Mucosa of rectum (tissue), 2 donors: Measurements from ENCODE around the gene SPAG17.
A peak's percentile ranks its signal among the peaks of the same experiment; 100 is the strongest.

Source experiments
- H3K27ac ChIP-seq, 2 donors: one replicate each; pipeline ENCODE4 v1.7.0; 2013; ENCODE audit warnings: inconsistent platforms in 2 of 2, low read depth in 2 of 2, low read length in 2 of 2
- H3K27me3 ChIP-seq, 2 donors: one replicate each; pipeline ENCODE4 v1.7.0; 2013; ENCODE audit warnings: low read length in 2 of 2; ENCODE audit not compliant: control insufficient read depth in 2 of 2, insufficient read depth in 2 of 2
- H3K36me3 ChIP-seq, 2 donors: one replicate each; pipeline ENCODE4 v1.7.0; 2013; ENCODE audit warnings: low read length in 2 of 2; ENCODE audit not compliant: control insufficient read depth in 2 of 2, insufficient read depth in 2 of 2
- H3K4me1 ChIP-seq, 2 donors: one replicate each; pipeline ENCODE4 v1.7.0; 2013; ENCODE audit warnings: low read length in 2 of 2, mild to moderate bottlenecking in 1 of 2; ENCODE audit not compliant: control insufficient read depth in 2 of 2, insufficient read depth in 2 of 2
- H3K4me3 ChIP-seq, 2 donors: one replicate each; pipeline ENCODE4 v1.7.0; 2013; ENCODE audit warnings: low read length in 2 of 2
- H3K9ac ChIP-seq, 2 donors: one replicate each; pipeline ENCODE4 v1.7.0; 2013; ENCODE audit warnings: low read length in 2 of 2, low read depth in 1 of 2, mild to moderate bottlenecking in 1 of 2
- H3K9me3 ChIP-seq, 2 donors: one replicate each; pipeline ENCODE4 v1.7.0; 2013; ENCODE audit warnings: low read length in 2 of 2; ENCODE audit not compliant: control insufficient read depth in 2 of 2
- donor health status: healthy.
- donor health status: Normal muscosa, but diverticular disease.

Gene SPAG17

GRCh38 chr1:118085365-118085764 is 99.7 kb downstream of the SPAG17 start:
- H3K9me3 ChIP-seq: no peaks in the 10 kb centered on the region

GRCh38 chr1:118084400-118084799 is 100.6 kb downstream of the SPAG17 start:
- Histone ChIP-seq H3K4me3 (no peak overlapping the region), H3K9me3 (no peaks in the 10 kb centered on the region), H3K9ac (no peak overlapping the region), H3K27me3 (no peaks in the 10 kb centered on the region), H3K4me1 (no peaks in the 10 kb centered on the region), H3K27ac (no peak overlapping the region), H3K36me3 (no peaks in the 10 kb centered on the region)

More at GRCh38 chr1:118085365-118085764, 99.7 kb downstream of the SPAG17 start:
- Histone ChIP-seq H3K4me3 (no peak overlapping the region), H3K36me3 (no peaks in the 10 kb centered on the region), H3K4me1 (no peaks in the 10 kb centered on the region), H3K27ac (no peak overlapping the region), H3K27me3 (no peaks in the 10 kb centered on the region), H3K9ac (no peak overlapping the region)

GRCh38 chr1:118082984-118083383 is 102.0 kb downstream of the SPAG17 start:
- H3K9ac ChIP-seq: no peak overlapping the region
- H3K27ac ChIP-seq: no peak overlapping the region
- H3K4me1 ChIP-seq: no peaks in the 10 kb centered on the region
- no peaks in the 10 kb centered on the region for H3K36me3 ChIP-seq
- H3K9me3 ChIP-seq: no peaks in the 10 kb centered on the region
- no peak overlapping the region for H3K4me3 ChIP-seq
- no peaks in the 10 kb centered on the region for H3K27me3 ChIP-seq

GRCh38 chr1:118081387-118081786 is 103.6 kb downstream of the SPAG17 start:
- no peak overlapping the region for H3K27ac ChIP-seq
- H3K9me3 ChIP-seq: no peaks in the 10 kb centered on the region
- H3K4me3 ChIP-seq: no peak overlapping the region
- H3K9ac ChIP-seq: no peak overlapping the region
- H3K36me3 ChIP-seq: no peaks in the 10 kb centered on the region
- H3K4me1 ChIP-seq: no peaks in the 10 kb centered on the region
- H3K27me3 ChIP-seq: no peaks in the 10 kb centered on the region

- no peak overlapping the region for H3K27ac ChIP-seq
- no peak overlapping the region for H3K9ac ChIP-seq
- no peaks in the 10 kb centered on the region for H3K9me3 ChIP-seq
- H3K27me3 ChIP-seq: no peaks in the 10 kb centered on the region
- H3K4me1 ChIP-seq: no peaks in the 10 kb centered on the region
- H3K4me3 ChIP-seq: no peak overlapping the region
- no peaks in the 10 kb centered on the region for H3K36me3 ChIP-seq
Measured at GRCh38 chr1:118077331-118078045, 107.5 kb downstream of the SPAG17 start.

GRCh38 chr1:118075116-118075515 is 109.9 kb downstream of the SPAG17 start:
- H3K9me3 ChIP-seq: no peaks in the 10 kb centered on the region
- no peak overlapping the region for H3K4me3 ChIP-seq
- H3K4me1 ChIP-seq: no peaks in the 10 kb centered on the region
- H3K27ac ChIP-seq: no peak overlapping the region
- H3K36me3 ChIP-seq: no peaks in the 10 kb centered on the region
- no peak overlapping the region for H3K9ac ChIP-seq
- no peaks in the 10 kb centered on the region for H3K27me3 ChIP-seq

- Histone ChIP-seq H3K4me3 (peak overlapping the region in 1 of 2 donors; percentile 26), H3K9ac (no peak overlapping the region), H3K27ac (no peak overlapping the region), H3K36me3 (no peaks in the 10 kb centered on the region), H3K4me1 (no peaks in the 10 kb centered on the region), H3K27me3 (no peaks in the 10 kb centered on the region), H3K9me3 (no peaks in the 10 kb centered on the region)
Measured at GRCh38 chr1:118073648-118074435, 111.2 kb downstream of the SPAG17 start.

- Histone ChIP-seq H3K4me1 (no peaks in the 10 kb centered on the region), H3K27ac (no peak overlapping the region)
Measured at GRCh38 chr1:118049981-118050380, 135.0 kb downstream of the SPAG17 start.

GRCh38 chr1:118047650-118048224 is 137.3 kb downstream of the SPAG17 start:
- no peak overlapping the region for H3K4me3 ChIP-seq
- no peaks in the 10 kb centered on the region for H3K9me3 ChIP-seq
- H3K9ac ChIP-seq: no peak overlapping the region
- no peaks in the 10 kb centered on the region for H3K27me3 ChIP-seq
- no peak overlapping the region for H3K27ac ChIP-seq
- no peaks in the 10 kb centered on the region for H3K4me1 ChIP-seq
- no peaks in the 10 kb centered on the region for H3K36me3 ChIP-seq

More at GRCh38 chr1:118049981-118050380, 135.0 kb downstream of the SPAG17 start:
- no peaks in the 10 kb centered on the region for H3K27me3 ChIP-seq
- H3K9ac ChIP-seq: no peak overlapping the region
- H3K36me3 ChIP-seq: no peaks in the 10 kb centered on the region
- H3K9me3 ChIP-seq: no peaks in the 10 kb centered on the region
- H3K4me3 ChIP-seq: no peak overlapping the region

- no peaks in the 10 kb centered on the region for H3K4me1 ChIP-seq
- H3K9me3 ChIP-seq: no peaks in the 10 kb centered on the region
- no peak overlapping the region for H3K27ac ChIP-seq
- no peak overlapping the region for H3K4me3 ChIP-seq
- H3K27me3 ChIP-seq: no peaks in the 10 kb centered on the region
- H3K9ac ChIP-seq: no peak overlapping the region
- no peaks in the 10 kb centered on the region for H3K36me3 ChIP-seq
Measured at GRCh38 chr1:118047006-118047649, 137.9 kb downstream of the SPAG17 start.
